AG09319 (cell line): ENCODE results near the gene ACSM2A.
"Not testable (repeated sequence)": the region's sequence is repeated elsewhere in the genome, so short reads cannot be mapped to it uniquely, and the experiment has no call there.

ENCODE experiments used
- DNase-seq: peaks from one replicate; pipeline ENCODE4 v3.0.0-alpha.2; 2010; ENCODE audit warnings: low read depth; ENCODE audit errors: extremely low read depth
- TF ChIP-seq, protein P1 (sequence below): IDR thresholded peaks from 2 replicates; pipeline ENCODE4 v1.5.1; 2011; ENCODE audit warnings: low read depth, mild to moderate bottlenecking, inconsistent platforms, low read length, moderate library complexity

Gene ACSM2A

DNA sequence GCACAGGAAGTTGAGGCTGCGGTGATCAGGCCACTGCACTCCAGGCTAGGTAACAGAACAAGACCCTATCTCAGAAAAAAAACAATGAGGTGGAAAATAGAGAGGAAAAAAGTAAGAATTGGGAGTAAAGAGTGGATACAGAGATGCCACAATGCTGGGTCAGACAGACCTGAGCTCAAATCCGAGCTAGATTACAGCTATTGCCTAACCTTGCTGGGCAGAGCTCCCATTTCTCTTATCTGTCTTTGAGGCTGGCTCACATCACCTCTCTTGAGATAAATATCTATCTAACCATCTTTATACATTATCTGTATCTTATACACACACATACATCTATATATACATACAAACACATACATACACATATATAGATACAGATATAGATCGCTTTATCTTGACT, 65.8 kb downstream of the ACSM2A start:
- DNase-seq: no peak
- TF ChIP-seq, protein P1, sequence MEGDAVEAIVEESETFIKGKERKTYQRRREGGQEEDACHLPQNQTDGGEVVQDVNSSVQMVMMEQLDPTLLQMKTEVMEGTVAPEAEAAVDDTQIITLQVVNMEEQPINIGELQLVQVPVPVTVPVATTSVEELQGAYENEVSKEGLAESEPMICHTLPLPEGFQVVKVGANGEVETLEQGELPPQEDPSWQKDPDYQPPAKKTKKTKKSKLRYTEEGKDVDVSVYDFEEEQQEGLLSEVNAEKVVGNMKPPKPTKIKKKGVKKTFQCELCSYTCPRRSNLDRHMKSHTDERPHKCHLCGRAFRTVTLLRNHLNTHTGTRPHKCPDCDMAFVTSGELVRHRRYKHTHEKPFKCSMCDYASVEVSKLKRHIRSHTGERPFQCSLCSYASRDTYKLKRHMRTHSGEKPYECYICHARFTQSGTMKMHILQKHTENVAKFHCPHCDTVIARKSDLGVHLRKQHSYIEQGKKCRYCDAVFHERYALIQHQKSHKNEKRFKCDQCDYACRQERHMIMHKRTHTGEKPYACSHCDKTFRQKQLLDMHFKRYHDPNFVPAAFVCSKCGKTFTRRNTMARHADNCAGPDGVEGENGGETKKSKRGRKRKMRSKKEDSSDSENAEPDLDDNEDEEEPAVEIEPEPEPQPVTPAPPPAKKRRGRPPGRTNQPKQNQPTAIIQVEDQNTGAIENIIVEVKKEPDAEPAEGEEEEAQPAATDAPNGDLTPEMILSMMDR: no peak

DNA sequence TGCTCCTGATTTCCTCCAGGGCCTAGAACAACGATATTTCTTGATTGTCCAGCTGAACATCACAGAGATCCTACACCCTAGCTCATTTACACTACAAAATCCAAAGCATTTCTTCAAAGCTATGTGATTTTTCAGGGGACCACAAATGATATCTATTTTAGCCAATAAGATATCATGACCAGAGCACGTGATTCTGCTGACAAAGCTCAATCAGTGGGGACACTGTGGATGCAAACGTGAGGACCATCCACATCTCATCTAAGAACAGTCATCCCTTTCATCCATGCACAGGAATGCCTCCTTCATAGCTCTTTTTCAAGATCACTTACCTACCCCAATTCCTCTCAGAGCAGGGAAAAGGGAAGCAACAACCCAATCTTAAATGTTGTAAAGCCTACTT, 67.9 kb downstream of the ACSM2A start:
- TF ChIP-seq, protein P1: no peak
- DNase-seq: no peak

DNA sequence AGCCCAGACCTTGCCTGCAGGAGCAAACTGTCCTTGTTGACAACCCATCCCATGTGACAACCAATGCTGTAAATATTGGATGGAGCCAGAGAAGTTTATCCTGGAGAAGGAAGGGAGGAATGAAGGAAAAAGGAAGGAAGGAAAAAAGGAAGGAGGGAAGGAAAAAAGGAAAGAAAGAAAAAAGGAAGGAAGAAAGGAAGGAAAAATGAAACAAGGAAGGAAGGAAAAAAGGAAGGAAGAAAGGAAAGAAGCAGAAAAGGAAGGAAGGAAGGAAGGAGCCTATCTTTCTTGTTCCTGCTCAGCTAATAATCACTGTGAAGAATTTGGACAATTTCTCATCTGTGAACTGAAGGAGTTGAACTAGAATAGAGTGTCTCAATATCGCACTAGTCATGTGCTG, 68.8 kb downstream of the ACSM2A start:
- TF ChIP-seq, protein P1: no peak
- DNase-seq: no peak

DNA sequence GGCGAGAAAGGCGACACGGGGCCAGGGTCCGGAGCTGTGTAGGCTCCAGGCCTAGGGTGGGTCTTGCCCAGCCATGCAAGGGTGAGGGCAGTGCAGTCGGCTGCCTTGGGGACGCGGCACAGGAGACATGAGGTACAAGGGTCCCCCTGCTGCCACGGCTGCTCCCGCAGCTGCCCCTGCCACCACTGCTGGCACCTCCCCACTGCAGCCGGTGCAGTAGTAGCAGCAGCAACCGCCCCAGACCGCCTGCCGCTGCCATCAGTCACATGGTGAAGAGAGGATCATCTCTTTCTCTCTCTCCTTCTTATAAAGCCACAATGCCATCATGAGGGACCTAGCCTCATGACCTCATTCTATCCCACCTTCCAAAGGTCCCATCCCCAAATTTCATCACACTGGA, 80.5 kb downstream of the ACSM2A start:
- not testable (repeated sequence) for DNase-seq

DNA sequence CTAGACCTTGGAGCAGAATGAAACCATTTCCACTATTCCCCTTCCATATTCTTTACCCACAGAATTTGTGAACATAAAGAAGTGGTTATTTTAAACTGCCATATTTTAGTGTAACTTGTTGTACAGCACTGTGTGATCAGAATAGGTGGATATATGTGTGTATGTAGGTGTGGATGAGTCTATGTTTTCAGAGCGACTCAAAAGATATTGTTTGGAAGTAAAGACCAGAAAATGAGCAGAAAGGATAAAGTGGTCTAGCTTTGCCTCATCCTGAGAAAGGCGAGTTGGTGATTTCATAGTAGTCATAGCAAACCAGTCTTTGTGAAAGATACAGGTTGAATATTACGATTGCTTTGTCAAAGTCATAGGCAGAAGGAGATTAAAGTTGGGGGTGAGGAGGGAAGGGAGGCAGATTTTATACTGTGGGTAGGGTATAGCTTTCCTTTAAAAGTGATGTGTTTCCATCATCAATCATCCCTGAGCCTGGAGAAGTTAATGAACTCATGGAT, 81.0 kb downstream of the ACSM2A start:
- not testable (repeated sequence) for DNase-seq

DNA sequence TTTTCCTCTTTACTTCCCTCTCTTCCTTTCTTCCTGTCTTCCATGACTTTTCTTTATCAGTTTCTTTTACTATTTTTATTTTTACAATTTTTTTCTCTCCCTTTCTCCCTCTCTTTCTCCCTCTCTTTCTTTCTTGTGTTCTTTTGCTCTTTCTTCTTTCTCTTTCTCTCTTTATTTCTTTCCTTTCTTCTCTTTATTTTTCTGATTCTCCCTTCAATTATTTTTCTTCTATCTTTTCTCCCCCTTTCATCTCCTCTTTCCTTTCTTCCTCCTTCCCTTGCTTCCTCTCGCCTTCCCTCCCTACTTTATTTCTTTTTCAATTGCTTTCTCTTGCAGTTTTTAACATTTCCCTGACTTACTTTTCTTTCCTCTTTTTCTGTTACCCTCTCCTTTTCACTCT, 85.3 kb downstream of the ACSM2A start:
- DNase-seq: not testable (repeated sequence)
